GM23338 (cell line): ENCODE data around the gene LMNA. TPM values are rescaled to one million over a fixed set of nuclear protein-coding genes. Genes with fewer than 3 reads are reported as not detected.

Experiments used
- ATAC-seq: fragments of 200-7000 bp; cut with Tn5 transposase; 3 replicates; pipeline ENCODE4 v1.9.1; 2020
- DNase-seq: peaks from one replicate; pipeline ENCODE4 v3.0.0-alpha.2; 2015; ENCODE audit warnings: low spot score
- H2AFZ ChIP-seq: fragments of 200-600 bp; sonication (generic); 2 replicates; pipeline ENCODE4 v1.8.0; 2016; ENCODE audit warnings: antibody characterized with exemption, mild to moderate bottlenecking, moderate library complexity
- H3F3A ChIP-seq: fragments of 200-600 bp; sonication (generic); replicated peaks from 2 replicates; pipeline ENCODE4 v1.8.0; 2017; ENCODE audit warnings: antibody characterized with exemption, mixed run types, low read depth
- H3K27ac ChIP-seq: fragments of 200-600 bp; sonication (generic); 2 replicates; pipeline ENCODE4 v1.6.1; 2016; ENCODE audit warnings: low read depth
- H3K27me3 ChIP-seq: fragments of 200-600 bp; sonication (generic); 2 replicates; pipeline ENCODE4 v1.8.0; 2016; ENCODE audit warnings: mild to moderate bottlenecking, mixed run types, moderate library complexity; ENCODE audit not compliant: insufficient read depth
- H3K36me3 ChIP-seq: fragments of 200-600 bp; sonication (generic); 2 replicates; pipeline ENCODE4 v1.8.0; 2016; ENCODE audit warnings: mild to moderate bottlenecking; ENCODE audit not compliant: insufficient read depth
- H3K4me1 ChIP-seq: fragments of 200-600 bp; sonication (generic); 2 replicates; pipeline ENCODE4 v1.8.0; 2016; ENCODE audit warnings: mild to moderate bottlenecking, moderate library complexity; ENCODE audit not compliant: insufficient read depth
- H3K4me2 ChIP-seq: fragments of 200-600 bp; sonication (generic); 2 replicates; pipeline ENCODE4 v1.7.1; 2017; ENCODE audit warnings: mixed run types
- H3K4me3 ChIP-seq: fragments of 200-600 bp; sonication (generic); 2 replicates; pipeline ENCODE4 v1.6.1; 2016; ENCODE audit warnings: mixed run types
- H3K79me2 ChIP-seq: fragments of 200-600 bp; sonication (generic); replicated peaks from 2 replicates; pipeline ENCODE4 v1.8.0; 2017; ENCODE audit warnings: mild to moderate bottlenecking; ENCODE audit not compliant: insufficient read depth
- H3K9me2 ChIP-seq: fragments of 200-600 bp; sonication (generic); 2 replicates; pipeline ENCODE4 v1.8.0; 2017; ENCODE audit not compliant: insufficient read depth
- H4K20me1 ChIP-seq: fragments of 200-600 bp; sonication (generic); replicated peaks from 2 replicates; pipeline ENCODE4 v1.8.0; 2017; ENCODE audit warnings: mild to moderate bottlenecking; ENCODE audit not compliant: insufficient read depth
- H3K27ac Mint-ChIP-seq: 2 replicates; pipeline ENCODE4 v1.8.0; 2020; ENCODE audit warnings: inconsistent platforms, mild to moderate bottlenecking, moderate library complexity, mixed read lengths
- H3K27me3 Mint-ChIP-seq: 3 replicates; pipeline ENCODE4 v1.8.0; 2022; ENCODE audit warnings: low read depth, mild to moderate bottlenecking, moderate library complexity, mixed read lengths, inconsistent platforms; ENCODE audit not compliant: insufficient read depth, poor library complexity
- H3K36me3 Mint-ChIP-seq: 3 replicates; pipeline ENCODE4 v1.8.0; 2021; ENCODE audit warnings: low read depth, mild to moderate bottlenecking, inconsistent platforms, moderate library complexity, mixed read lengths
- H3K4me1 Mint-ChIP-seq: 3 replicates; pipeline ENCODE4 v1.8.0; 2020; ENCODE audit warnings: mild to moderate bottlenecking, inconsistent platforms, mixed read lengths
- H3K4me3 Mint-ChIP-seq: 3 replicates; pipeline ENCODE4 v1.8.0; 2021; ENCODE audit warnings: moderate library complexity, mild to moderate bottlenecking, inconsistent platforms, mixed read lengths
- H3K9me3 Mint-ChIP-seq: 3 replicates; pipeline ENCODE4 v1.8.0; 2020; ENCODE audit warnings: moderate library complexity, mild to moderate bottlenecking, inconsistent platforms, mixed read lengths
- CREB1 ChIP-seq: fragments of 250-450 bp; sonication (Bioruptor Pico); IDR thresholded peaks from 2 replicates; pipeline ENCODE4 v1.5.0; 2020; ENCODE audit warnings: low read depth, mild to moderate bottlenecking, moderate library complexity
- CTCF ChIP-seq, 2 experiments: fragments of 200-600 bp in 1 of 2; sonication (generic) in 1 of 2; conservative IDR thresholded peaks; 2 replicates each; pipeline versions ENCODE4 v1.5.1 to v1.6.1; 2016 to 2017; ENCODE audit warnings: antibody characterized with exemption in 2 of 2, low read depth in 2 of 2, mild to moderate bottlenecking in 2 of 2, moderate library complexity in 1 of 2
- EZH2phosphoT487 ChIP-seq: fragments of 200-600 bp; sonication (generic); IDR thresholded peaks from one replicate; pipeline ENCODE4 v1.8.1; 2018; ENCODE audit warnings: antibody characterized with exemption; ENCODE audit not compliant: unreplicated experiment
- POLR2AphosphoS5 ChIP-seq: IDR thresholded peaks from 2 replicates; pipeline ENCODE4 v1.6.1; 2016; ENCODE audit warnings: antibody characterized with exemption, low read depth
- REST ChIP-seq: IDR thresholded peaks from one replicate; pipeline ENCODE4 v1.6.1; 2018; ENCODE audit warnings: antibody characterized with exemption; ENCODE audit not compliant: unreplicated experiment
- ZNF114 ChIP-seq: fragments of 250-450 bp; sonication (Bioruptor Pico); IDR thresholded peaks from 2 replicates; pipeline ENCODE4 v1.5.0; 2020; ENCODE audit warnings: mild to moderate bottlenecking, moderate library complexity
- ZNF331 ChIP-seq: fragments of 250-450 bp; sonication (Bioruptor Pico); IDR thresholded peaks from 2 replicates; pipeline ENCODE4 v1.5.0; 2020; ENCODE audit warnings: low read depth, mild to moderate bottlenecking, moderate library complexity
- polyA plus RNA-seq: library from polyadenylated mRNA; unstranded; fragments of >200 nt; fragmentation: Nextera tagmentation; extraction: Ambion mirVana; gene quantifications from 2 replicates; pipeline ENCODE4 v1.2.1, GENCODE V29; 2016
- total RNA-seq: library from RNA; depleted of rRNA; stranded (reverse); fragments of >200 nt; shearing (Covaris generic); gene quantifications from 2 replicates; pipeline ENCODE4 v1.2.3, GENCODE V29; 2014

LMNA gene
- total and polyA plus RNA-seq, 2 experiments from 2014 or later = 35.5 to 56.3 TPM

- Histone ChIP-seq H3K27ac (no peak overlapping the region), H3K4me1 (peaks cover 42% of the 10 kb centered on the region), H3K4me2 (no peak overlapping the region)
Observed at GRCh38 chr1:156121457-156121856, 6.9 kb downstream of the LMNA start.

More at GRCh38 chr1:156121457-156121856, 6.9 kb downstream of the LMNA start:
- H3K36me3 ChIP-seq = no peaks in the 10 kb centered on the region
- H4K20me1 ChIP-seq = no peaks in the 10 kb centered on the region
- no peak for DNase-seq
- H3K4me3 ChIP-seq = no peak overlapping the region
- peaks cover 31% of the 10 kb centered on the region for H3K79me2 ChIP-seq
- no peaks in the 10 kb centered on the region for H3K27me3 ChIP-seq
- H3F3A ChIP-seq = 0 out of 2 replicates have a peak, but pooled peaks cover 3% of the 10 kb centered on the region
- peaks cover 43% of the 10 kb centered on the region for H3K27me3 Mint-ChIP-seq
- H3K36me3 Mint-ChIP-seq = no peaks in the 10 kb centered on the region; the same call in 2 of the 3 replicates
- H3K9me2 ChIP-seq = no peaks in the 10 kb centered on the region
- no peaks in the 10 kb centered on the region; the same call in 2 of the 3 replicates for H3K9me3 Mint-ChIP-seq
- peaks cover 59% of the 10 kb centered on the region for H3K4me1 Mint-ChIP-seq
- TF ChIP-seq CTCF (conservative IDR thresholded peaks at IDR 0.05; ENCODE audit: low read depth in 2 of 2) (no peak), POLR2AphosphoS5 (no peak), ZNF114 (CRISPR knock-in tag) (no peak), EZH2phosphoT487 (no peak), ZNF331 (CRISPR knock-in tag) (no peak), CREB1 (CRISPR knock-in tag) (no peak), REST (no peak)
- H2AFZ ChIP-seq = no peak overlapping the region
- H3K27ac Mint-ChIP-seq = peak overlapping the region; percentile 75
- no peak overlapping the region for H3K4me3 Mint-ChIP-seq
- no peak for ATAC-seq
